ENCODE measurements around the gene PRDX3.

DNA sequence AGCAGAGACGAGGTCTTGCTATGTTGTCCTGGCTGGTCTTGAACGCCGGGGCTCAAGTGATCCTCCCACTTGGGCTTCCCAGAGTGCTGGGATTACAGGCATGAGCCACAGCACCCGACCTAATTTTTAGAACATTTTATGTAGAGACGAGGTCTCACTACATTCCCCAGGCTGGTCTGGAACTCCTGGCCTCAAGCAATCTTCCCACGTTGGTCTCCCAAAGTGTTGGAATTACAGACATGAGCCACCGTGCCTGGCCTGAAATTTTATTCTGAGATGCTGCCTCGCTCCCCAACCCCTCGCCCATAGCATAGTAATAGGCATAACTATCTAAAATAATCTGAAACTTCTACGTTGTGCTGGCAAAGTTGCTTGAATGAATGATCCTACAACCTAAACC is 35.0 kb downstream of the PRDX3 start:
- TF ChIP-seq ATF3 (CRISPR knock-in tag; conservative IDR thresholded peaks at IDR 0.05) (no peak), E2F1 (CRISPR knock-in tag; IDR thresholded peaks at IDR 0.05) (no peak), ELF4 (CRISPR knock-in tag; IDR thresholded peaks at IDR 0.05; ENCODE audit: low read depth) (no peak), USF2 (CRISPR knock-in tag; IDR thresholded peaks at IDR 0.05) (no peak), ETV6 (CRISPR knock-in tag; IDR thresholded peaks at IDR 0.05) (no peak), GRHL2 (CRISPR knock-in tag; IDR thresholded peaks at IDR 0.05; ENCODE audit: insufficient replicate concordance, severe bottlenecking) (no peak), JUN (CRISPR knock-in tag; IDR thresholded peaks at IDR 0.05) (no peak), FOXJ3 (CRISPR knock-in tag; IDR thresholded peaks at IDR 0.05; ENCODE audit: borderline replicate concordance) (no peak)
- TF ChIP-seq, protein P1, sequence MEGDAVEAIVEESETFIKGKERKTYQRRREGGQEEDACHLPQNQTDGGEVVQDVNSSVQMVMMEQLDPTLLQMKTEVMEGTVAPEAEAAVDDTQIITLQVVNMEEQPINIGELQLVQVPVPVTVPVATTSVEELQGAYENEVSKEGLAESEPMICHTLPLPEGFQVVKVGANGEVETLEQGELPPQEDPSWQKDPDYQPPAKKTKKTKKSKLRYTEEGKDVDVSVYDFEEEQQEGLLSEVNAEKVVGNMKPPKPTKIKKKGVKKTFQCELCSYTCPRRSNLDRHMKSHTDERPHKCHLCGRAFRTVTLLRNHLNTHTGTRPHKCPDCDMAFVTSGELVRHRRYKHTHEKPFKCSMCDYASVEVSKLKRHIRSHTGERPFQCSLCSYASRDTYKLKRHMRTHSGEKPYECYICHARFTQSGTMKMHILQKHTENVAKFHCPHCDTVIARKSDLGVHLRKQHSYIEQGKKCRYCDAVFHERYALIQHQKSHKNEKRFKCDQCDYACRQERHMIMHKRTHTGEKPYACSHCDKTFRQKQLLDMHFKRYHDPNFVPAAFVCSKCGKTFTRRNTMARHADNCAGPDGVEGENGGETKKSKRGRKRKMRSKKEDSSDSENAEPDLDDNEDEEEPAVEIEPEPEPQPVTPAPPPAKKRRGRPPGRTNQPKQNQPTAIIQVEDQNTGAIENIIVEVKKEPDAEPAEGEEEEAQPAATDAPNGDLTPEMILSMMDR (IDR thresholded peaks at IDR 0.05): no peak
- TF ChIP-seq, protein P2, sequence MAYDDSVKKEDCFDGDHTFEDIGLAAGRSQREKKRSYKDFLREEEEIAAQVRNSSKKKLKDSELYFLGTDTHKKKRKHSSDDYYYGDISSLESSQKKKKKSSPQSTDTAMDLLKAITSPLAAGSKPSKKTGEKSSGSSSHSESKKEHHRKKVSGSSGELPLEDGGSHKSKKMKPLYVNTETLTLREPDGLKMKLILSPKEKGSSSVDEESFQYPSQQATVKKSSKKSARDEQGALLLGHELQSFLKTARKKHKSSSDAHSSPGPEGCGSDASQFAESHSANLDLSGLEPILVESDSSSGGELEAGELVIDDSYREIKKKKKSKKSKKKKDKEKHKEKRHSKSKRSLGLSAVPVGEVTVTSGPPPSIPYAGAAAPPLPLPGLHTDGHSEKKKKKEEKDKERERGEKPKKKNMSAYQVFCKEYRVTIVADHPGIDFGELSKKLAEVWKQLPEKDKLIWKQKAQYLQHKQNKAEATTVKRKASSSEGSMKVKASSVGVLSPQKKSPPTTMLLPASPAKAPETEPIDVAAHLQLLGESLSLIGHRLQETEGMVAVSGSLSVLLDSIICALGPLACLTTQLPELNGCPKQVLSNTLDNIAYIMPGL (CRISPR knock-in tag; IDR thresholded peaks at IDR 0.05): no peak
- TF ChIP-seq, protein P3, sequence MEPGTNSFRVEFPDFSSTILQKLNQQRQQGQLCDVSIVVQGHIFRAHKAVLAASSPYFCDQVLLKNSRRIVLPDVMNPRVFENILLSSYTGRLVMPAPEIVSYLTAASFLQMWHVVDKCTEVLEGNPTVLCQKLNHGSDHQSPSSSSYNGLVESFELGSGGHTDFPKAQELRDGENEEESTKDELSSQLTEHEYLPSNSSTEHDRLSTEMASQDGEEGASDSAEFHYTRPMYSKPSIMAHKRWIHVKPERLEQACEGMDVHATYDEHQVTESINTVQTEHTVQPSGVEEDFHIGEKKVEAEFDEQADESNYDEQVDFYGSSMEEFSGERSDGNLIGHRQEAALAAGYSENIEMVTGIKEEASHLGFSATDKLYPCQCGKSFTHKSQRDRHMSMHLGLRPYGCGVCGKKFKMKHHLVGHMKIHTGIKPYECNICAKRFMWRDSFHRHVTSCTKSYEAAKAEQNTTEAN (CRISPR knock-in tag; IDR thresholded peaks at IDR 0.05): no peak
